Astrocyte of the spinal cord (primary cell): ENCODE measurements around the gene BTBD19.
"Not testable (repeated sequence)": the region's sequence is repeated elsewhere in the genome, so short reads cannot be mapped to it uniquely, and the experiment has no call there.

ENCODE experiments used
- DNase-seq: peaks from one replicate; pipeline ENCODE4 v3.0.0; 2011; ENCODE audit warnings: low read depth, low spot score
- H3K4me3 ChIP-seq: 2 replicates; pipeline ENCODE4 v1.5.1; 2011; ENCODE audit warnings: low read depth, mild to moderate bottlenecking, low read length, moderate library complexity
- in situ Hi-C: cut with HindIII; loops from 2 replicates; pipeline ENCODE4 v1.10.0; 2017; ENCODE audit warnings: low sequenced_read_pairs
- TF ChIP-seq, protein P1 (sequence below): IDR thresholded peaks from 2 replicates; pipeline ENCODE4 v1.5.1; 2012; ENCODE audit warnings: low read depth, mild to moderate bottlenecking, low read length, inconsistent platforms

The BTBD19 gene, protein sequence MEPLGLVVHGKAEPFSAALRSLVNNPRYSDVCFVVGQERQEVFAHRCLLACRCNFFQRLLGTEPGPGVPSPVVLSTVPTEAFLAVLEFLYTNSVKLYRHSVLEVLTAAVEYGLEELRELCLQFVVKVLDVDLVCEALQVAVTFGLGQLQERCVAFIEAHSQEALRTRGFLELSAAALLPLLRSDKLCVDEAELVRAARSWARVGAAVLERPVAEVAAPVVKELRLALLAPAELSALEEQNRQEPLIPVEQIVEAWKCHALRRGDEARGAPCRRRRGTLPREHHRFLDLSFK

DNA sequence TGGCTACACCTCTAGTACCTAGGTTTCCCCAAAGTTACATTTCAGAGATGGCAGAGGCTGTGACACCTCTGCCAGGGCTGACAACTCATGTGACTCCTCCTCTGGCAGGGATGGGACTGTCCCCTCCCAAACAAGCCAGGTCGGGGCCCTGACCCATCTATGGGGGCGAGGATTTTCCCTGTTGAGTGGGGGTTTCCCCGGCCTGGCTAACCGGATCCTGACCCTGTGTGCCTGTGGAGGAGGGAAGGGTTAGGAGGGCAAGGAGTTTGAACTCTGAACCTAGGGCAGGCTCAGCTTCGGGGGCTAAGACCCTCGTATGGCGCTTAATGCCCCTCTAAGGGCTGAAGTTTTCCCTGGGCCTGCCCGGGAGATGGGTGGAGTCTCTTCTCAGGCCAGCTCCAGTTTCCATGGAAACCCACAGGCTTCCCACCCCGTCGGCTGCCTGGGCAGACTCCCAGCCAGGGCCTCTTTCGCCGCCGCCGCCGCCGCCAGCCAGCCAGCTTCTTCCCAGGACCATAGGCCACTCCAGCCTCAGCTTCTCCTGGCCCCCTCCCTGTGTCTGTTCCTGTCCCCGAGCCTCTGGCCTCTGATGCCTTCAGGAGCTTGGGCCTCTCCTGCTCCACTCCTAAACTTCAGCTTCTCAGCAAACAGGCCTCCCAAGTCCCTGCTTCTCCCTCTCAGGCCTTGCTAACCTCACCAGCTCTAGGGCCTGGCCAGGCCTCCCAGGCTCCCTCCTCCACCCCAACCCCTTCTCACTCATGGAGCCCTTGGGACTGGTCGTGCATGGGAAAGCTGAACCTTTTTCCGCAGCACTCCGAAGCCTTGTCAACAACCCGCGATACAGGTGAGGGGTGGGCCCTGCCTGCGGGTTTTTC, at the start of gene BTBD19:
Gene BTBD19 (plus strand): TSS at position 461 of the 875 bp plus-strand sequence. CDS start 298 bp downstream, at position 759.
- in situ Hi-C loops: no loop called here

GRCh38 chr1:44759077-44759476, 49.2 kb upstream of the BTBD19 start:
- in situ Hi-C loops: no loop called here
- DNase-seq: no peak
- TF ChIP-seq, protein P1, sequence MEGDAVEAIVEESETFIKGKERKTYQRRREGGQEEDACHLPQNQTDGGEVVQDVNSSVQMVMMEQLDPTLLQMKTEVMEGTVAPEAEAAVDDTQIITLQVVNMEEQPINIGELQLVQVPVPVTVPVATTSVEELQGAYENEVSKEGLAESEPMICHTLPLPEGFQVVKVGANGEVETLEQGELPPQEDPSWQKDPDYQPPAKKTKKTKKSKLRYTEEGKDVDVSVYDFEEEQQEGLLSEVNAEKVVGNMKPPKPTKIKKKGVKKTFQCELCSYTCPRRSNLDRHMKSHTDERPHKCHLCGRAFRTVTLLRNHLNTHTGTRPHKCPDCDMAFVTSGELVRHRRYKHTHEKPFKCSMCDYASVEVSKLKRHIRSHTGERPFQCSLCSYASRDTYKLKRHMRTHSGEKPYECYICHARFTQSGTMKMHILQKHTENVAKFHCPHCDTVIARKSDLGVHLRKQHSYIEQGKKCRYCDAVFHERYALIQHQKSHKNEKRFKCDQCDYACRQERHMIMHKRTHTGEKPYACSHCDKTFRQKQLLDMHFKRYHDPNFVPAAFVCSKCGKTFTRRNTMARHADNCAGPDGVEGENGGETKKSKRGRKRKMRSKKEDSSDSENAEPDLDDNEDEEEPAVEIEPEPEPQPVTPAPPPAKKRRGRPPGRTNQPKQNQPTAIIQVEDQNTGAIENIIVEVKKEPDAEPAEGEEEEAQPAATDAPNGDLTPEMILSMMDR: no peak
- no peak overlapping the region for H3K4me3 ChIP-seq

More for the DNA sequence above, at the start of gene BTBD19:
- TF ChIP-seq, protein P1: no peak
- peak; percentile 96 for DNase-seq
- H3K4me3 ChIP-seq: peak within 1 kb of the TSS; percentile 47

GRCh38 chr1:44760876-44761275, 47.4 kb upstream of the BTBD19 start:
- H3K4me3 ChIP-seq: no peak overlapping the region
- no peak for DNase-seq
- in situ Hi-C loops: no loop called here
- TF ChIP-seq, protein P1: no peak

DNA sequence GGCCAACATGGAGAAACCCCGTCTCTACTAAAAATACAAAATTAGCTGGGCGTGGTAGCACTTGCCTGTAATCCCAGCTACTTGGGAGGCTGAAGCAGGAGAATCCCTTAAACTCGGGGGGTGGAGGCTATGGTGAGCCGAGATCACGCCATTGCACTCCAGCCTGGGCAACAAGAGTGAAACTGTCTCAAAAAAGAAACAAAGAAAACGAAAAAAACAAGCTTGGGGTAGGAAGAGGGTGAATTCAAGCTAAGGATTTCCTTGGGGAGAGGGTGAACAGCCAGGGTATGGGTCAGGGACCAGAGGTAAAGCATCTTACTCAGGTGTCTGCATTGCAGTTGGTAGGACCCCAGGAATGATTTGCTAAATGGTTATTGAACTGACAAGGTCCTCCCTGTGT, 41.9 kb upstream of the BTBD19 start:
- H3K4me3 ChIP-seq, DNase-seq, in situ Hi-C loops: not testable (repeated sequence)

DNA sequence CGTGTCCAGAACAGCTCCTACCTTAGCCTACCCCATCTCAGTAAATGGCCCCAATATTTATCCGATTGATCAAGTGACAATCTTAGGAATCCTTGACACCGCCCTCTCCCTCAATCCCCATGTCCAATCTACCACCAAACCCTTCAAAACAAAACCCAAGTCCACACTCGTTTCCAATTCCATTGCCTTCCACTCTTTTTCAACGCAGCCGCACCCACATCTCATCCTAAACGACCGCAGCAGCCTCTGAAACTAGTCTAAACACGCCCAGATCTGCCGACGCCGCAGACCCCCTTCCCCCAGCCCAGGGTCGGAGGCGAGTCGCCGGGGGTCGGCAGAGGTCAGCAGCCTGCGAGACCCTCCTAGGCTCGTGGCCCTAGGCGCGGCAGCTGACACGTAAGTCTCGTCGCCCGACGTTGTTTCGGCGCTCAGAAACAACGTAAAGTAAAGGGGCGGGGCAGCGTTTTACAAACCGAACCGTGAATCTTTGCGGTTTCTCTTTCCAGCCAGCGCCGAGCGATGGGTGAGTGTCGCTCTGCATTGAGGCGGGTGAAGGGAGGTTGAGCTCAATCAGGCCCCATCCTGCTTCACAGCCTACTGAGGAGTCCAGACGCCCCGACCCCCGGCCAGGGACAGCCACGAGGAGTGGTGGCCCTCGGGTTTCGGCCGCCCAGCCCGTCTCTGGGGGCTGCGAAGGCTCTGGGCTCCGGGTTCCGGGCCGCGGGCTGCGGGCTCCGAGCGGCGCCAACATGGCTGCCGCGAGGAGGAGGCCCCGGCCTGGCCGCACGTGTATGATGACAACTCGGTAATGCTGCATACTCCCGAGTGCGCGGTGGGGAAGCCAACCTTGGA, 33.0 kb upstream of the BTBD19 start, which contains the start of gene RPS8:
Gene RPS8 (plus strand): TSS at position 463 of the 852 bp plus-strand sequence. CDS start 57 bp downstream, at position 520.
- TF ChIP-seq, protein P1: no peak
- H3K4me3 ChIP-seq: peak within 1 kb of the TSS; percentile 97
- in situ Hi-C loops: no loop called here
- peak; percentile 96 for DNase-seq

DNA sequence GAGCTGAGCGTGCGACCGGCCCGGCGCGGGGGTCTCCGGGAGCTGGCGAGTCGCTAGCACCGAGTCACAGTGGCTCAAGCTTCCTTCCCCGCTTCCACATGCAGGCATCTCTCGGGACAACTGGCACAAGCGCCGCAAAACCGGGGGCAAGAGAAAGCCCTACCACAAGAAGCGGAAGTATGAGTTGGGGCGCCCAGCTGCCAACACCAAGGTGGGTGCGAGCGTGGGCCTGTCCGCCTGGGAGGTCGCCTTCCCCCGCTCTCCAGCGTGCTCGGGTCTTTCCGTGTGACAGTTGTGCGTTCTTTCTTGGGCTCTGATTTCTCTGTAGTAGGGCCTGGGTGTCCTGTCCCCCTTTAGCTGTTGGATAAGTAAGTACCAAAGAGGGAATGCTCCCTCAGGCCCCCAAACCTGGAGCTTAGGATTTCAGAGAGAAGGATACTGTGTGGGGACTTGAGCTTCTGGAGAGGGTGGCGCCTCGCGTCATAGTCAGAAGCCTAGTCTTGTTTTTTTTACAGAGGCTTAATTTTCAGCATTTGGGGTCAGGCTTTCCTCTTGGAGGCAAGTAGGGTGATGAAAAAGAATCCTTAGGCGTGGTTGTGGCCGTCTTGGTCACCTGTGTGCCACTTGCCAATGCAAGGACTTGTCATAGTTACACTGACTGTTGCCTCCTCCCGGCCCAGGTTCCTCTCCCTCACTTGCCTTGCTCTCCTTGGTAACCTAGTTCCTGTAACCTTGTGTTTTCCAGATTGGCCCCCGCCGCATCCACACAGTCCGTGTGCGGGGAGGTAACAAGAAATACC, 32.2 kb upstream of the BTBD19 start:
- H3K4me3 ChIP-seq: peak overlapping the region; percentile 97
- TF ChIP-seq, protein P1: no peak
- no peak for DNase-seq
- in situ Hi-C loops: no loop called here
